H9 (cell line): ENCODE measurements around the gene MTCL1. TPM values are rescaled to one million over a fixed set of nuclear protein-coding genes. Genes with fewer than 3 reads are reported as not detected.

Experiments used
- DNase-seq: peaks from one replicate; pipeline ENCODE4 v3.0.0-alpha.2; 2017
- H2AFZ ChIP-seq: one replicate; pipeline ENCODE4 v1.6.1; 2013; ENCODE audit warnings: mild to moderate bottlenecking, low read length, control low read depth, moderate library complexity
- H2AK5ac ChIP-seq: 2 replicates; pipeline ENCODE4 v1.6.1; 2013; ENCODE audit warnings: low read length, control low read depth, mixed read lengths; ENCODE audit not compliant: insufficient read length
- H2BK120ac ChIP-seq: one replicate; pipeline ENCODE4 v1.6.1; 2013; ENCODE audit warnings: low read depth, mild to moderate bottlenecking, low read length, control low read depth, inconsistent platforms; ENCODE audit not compliant: poor library complexity, severe bottlenecking
- H2BK12ac ChIP-seq: 2 replicates; pipeline ENCODE4 v1.6.1; 2013; ENCODE audit warnings: low read length, control low read depth, mixed read lengths, low read depth; ENCODE audit not compliant: insufficient read length
- H2BK15ac ChIP-seq: 2 replicates; pipeline ENCODE4 v1.6.1; 2013; ENCODE audit warnings: low read depth, low read length, control low read depth
- H2BK20ac ChIP-seq: one replicate; pipeline ENCODE4 v1.6.1; 2013; ENCODE audit warnings: low read depth, mild to moderate bottlenecking, low read length, control low read depth, inconsistent platforms; ENCODE audit not compliant: poor library complexity, severe bottlenecking
- H2BK5ac ChIP-seq: 2 replicates; pipeline ENCODE4 v1.6.1; 2013; ENCODE audit warnings: low read length, control low read depth, mixed read lengths; ENCODE audit not compliant: insufficient read length
- H3K14ac ChIP-seq: 2 replicates; pipeline ENCODE4 v1.6.1; 2013; ENCODE audit warnings: low read length, control low read depth; ENCODE audit not compliant: insufficient read depth
- H3K18ac ChIP-seq: 2 replicates; pipeline ENCODE4 v1.6.1; 2013; ENCODE audit warnings: low read depth, mild to moderate bottlenecking, mixed read lengths, low read length, control low read depth; ENCODE audit not compliant: insufficient read length
- H3K23ac ChIP-seq: 2 replicates; pipeline ENCODE4 v1.6.1; 2013; ENCODE audit warnings: low read length, control low read depth, mixed read lengths, low read depth; ENCODE audit not compliant: insufficient read length
- H3K23me2 ChIP-seq: 2 replicates; pipeline ENCODE4 v1.6.1; 2013; ENCODE audit warnings: low read depth, mild to moderate bottlenecking, mixed read lengths, low read length, control low read depth; ENCODE audit not compliant: insufficient read length, poor library complexity, severe bottlenecking
- H3K27ac ChIP-seq: 2 replicates; pipeline ENCODE4 v1.5.1; 2013; ENCODE audit warnings: low read length, control low read depth, mixed read lengths, low read depth; ENCODE audit not compliant: insufficient read length
- H3K27me3 ChIP-seq: 2 replicates; pipeline ENCODE4 v1.6.1; 2013; ENCODE audit warnings: low read length, control low read depth, inconsistent platforms; ENCODE audit not compliant: insufficient read depth
- H3K4ac ChIP-seq: 2 replicates; pipeline ENCODE4 v1.6.1; 2013; ENCODE audit warnings: low read depth, mild to moderate bottlenecking, control low read depth, inconsistent platforms, low read length, moderate library complexity
- H3K4me1 ChIP-seq: 2 replicates; pipeline ENCODE4 v1.6.1; 2013; ENCODE audit warnings: low read length, control low read depth, inconsistent platforms; ENCODE audit not compliant: insufficient read depth
- H3K4me2 ChIP-seq: 2 replicates; pipeline ENCODE4 v1.6.1; 2013; ENCODE audit warnings: low read length, control low read depth, mixed read lengths; ENCODE audit not compliant: insufficient read length, insufficient read depth
- H3K56ac ChIP-seq: 2 replicates; pipeline ENCODE4 v1.6.1; 2013; ENCODE audit warnings: low read depth, mild to moderate bottlenecking, mixed read lengths, low read length, control low read depth; ENCODE audit not compliant: insufficient read length
- H3K79me1 ChIP-seq: 2 replicates; pipeline ENCODE4 v1.6.1; 2013; ENCODE audit warnings: low read depth, mild to moderate bottlenecking, moderate library complexity, low read length, control low read depth, inconsistent platforms; ENCODE audit not compliant: insufficient read depth, poor library complexity, severe bottlenecking
- H3K79me2 ChIP-seq: 2 replicates; pipeline ENCODE4 v1.6.1; 2013; ENCODE audit warnings: low read length, control low read depth, inconsistent platforms; ENCODE audit not compliant: insufficient read depth
- H3K9ac ChIP-seq: 2 replicates; pipeline ENCODE4 v1.6.1; 2013; ENCODE audit warnings: low read length, control low read depth, mixed read lengths; ENCODE audit not compliant: insufficient read length; ENCODE audit errors: extremely low read depth
- H3K9me3 ChIP-seq: one replicate; pipeline ENCODE4 v1.6.1; 2013; ENCODE audit warnings: low read depth, low read length, inconsistent platforms; ENCODE audit not compliant: control insufficient read depth
- H3T11ph ChIP-seq: one replicate; pipeline ENCODE4 v1.6.1; 2013; ENCODE audit warnings: mild to moderate bottlenecking, low read length, control low read depth, inconsistent platforms
- H4K20me1 ChIP-seq: one replicate; pipeline ENCODE4 v1.6.1; 2013; ENCODE audit not compliant: control insufficient read depth, insufficient read length, insufficient read depth
- H4K5ac ChIP-seq: 2 replicates; pipeline ENCODE4 v1.6.1; 2013; ENCODE audit warnings: low read depth, mild to moderate bottlenecking, mixed read lengths, low read length, control low read depth; ENCODE audit not compliant: insufficient read length
- H4K8ac ChIP-seq: replicated peaks from 2 replicates; pipeline ENCODE4 v1.6.1; 2013; ENCODE audit warnings: low read length, control low read depth, mixed read lengths, low read depth; ENCODE audit not compliant: insufficient read length
- H4K91ac ChIP-seq: 2 replicates; pipeline ENCODE4 v1.6.1; 2013; ENCODE audit warnings: low read depth, mild to moderate bottlenecking, moderate library complexity, mixed read lengths, low read length, control low read depth; ENCODE audit not compliant: insufficient read length
- H3K27ac Mint-ChIP-seq, 3 experiments: 2 replicates in 2 of 3; 3 replicates in 1 of 3; pipeline ENCODE4 v1.8.0; 2020 to 2021; ENCODE audit warnings: mixed read lengths in 3 of 3, mild to moderate bottlenecking in 1 of 3, moderate library complexity in 1 of 3
- H3K27me3 Mint-ChIP-seq: 2 replicates; pipeline ENCODE4 v1.8.0; 2021; ENCODE audit warnings: low read depth, mild to moderate bottlenecking, moderate library complexity, mixed read lengths
- H3K36me3 Mint-ChIP-seq, 3 experiments: 2 replicates in 2 of 3; 3 replicates in 1 of 3; pipeline ENCODE4 v1.8.0; 2020 to 2021; ENCODE audit warnings: low read depth in 3 of 3, mixed read lengths in 3 of 3; ENCODE audit not compliant: insufficient read depth in 1 of 3
- H3K4me1 Mint-ChIP-seq, 2 experiments: 2 replicates each; pipeline ENCODE4 v1.8.0; 2020; ENCODE audit warnings: mixed read lengths in 2 of 2
- H3K4me3 Mint-ChIP-seq, 2 experiments: 2 replicates in 1 of 2; 3 replicates in 1 of 2; pipeline ENCODE4 v1.8.0; 2020 to 2021; ENCODE audit warnings: mild to moderate bottlenecking in 2 of 2, mixed read lengths in 2 of 2, moderate library complexity in 1 of 2
- H3K9me3 Mint-ChIP-seq, 2 experiments: 2 replicates in 1 of 2; 3 replicates in 1 of 2; pipeline ENCODE4 v1.8.0; 2020; ENCODE audit warnings: mild to moderate bottlenecking in 2 of 2, mixed read lengths in 2 of 2, moderate library complexity in 1 of 2
- CTCF ChIP-seq: fragments of 200-600 bp; sonication (generic); conservative IDR thresholded peaks from 3 replicates; pipeline ENCODE4 v1.8.0; 2021; ENCODE audit warnings: antibody characterized with exemption, mild to moderate bottlenecking
- WGBS: extraction: QIAGEN DNeasy Blood & Tissue Kit; methylation state at CpG from one replicate; pipeline ENCODE4 v1.1.7; 2013; ENCODE audit warnings: missing lambda C conversion rate, low lambda C conversion rate, mixed read lengths; ENCODE audit not compliant: insufficient read length; ENCODE audit errors: extremely low coverage; 5-methylcytosine and 5-hydroxymethylcytosine counted together
- total RNA-seq: library from RNA; stranded (reverse); gene quantifications from 2 replicates; pipeline ENCODE4 v1.2.1, GENCODE V29; 2021

Gene MTCL1
- total RNA-seq, 1 experiment from 2014 or later, result 50.7 TPM

- Histone ChIP-seq H3K9ac (no peak overlapping the region), H3K9me3 (no peaks in the 10 kb centered on the region), H2AK5ac (no peak overlapping the region), H4K91ac (no peak overlapping the region), H3K23me2 (no peaks in the 10 kb centered on the region), H3K4me2 (no peak overlapping the region), H3K27me3 (no peaks in the 10 kb centered on the region), H2BK20ac (no peak overlapping the region), H3T11ph (no peak overlapping the region), H2BK120ac (no peak overlapping the region), H2AFZ (no peak overlapping the region), H2BK5ac (no peak overlapping the region), H3K79me1 (no peaks in the 10 kb centered on the region), H3K18ac (no peak overlapping the region), H3K4ac (no peak overlapping the region), H4K8ac (no peak overlapping the region), H3K23ac (no peak overlapping the region), H3K27ac (peak overlapping the region; percentile 45), H3K79me2 (no peaks in the 10 kb centered on the region), H3K56ac (no peak overlapping the region), H3K4me1 (peaks cover 15% of the 10 kb centered on the region), H3K14ac (no peak overlapping the region), H4K20me1 (no peaks in the 10 kb centered on the region), H4K5ac (no peak overlapping the region), H2BK15ac (no peak overlapping the region), H2BK12ac (no peak overlapping the region)
- no CpG with 5 or more reads among the region's 9 CpGs for WGBS
- Mint-ChIP-seq H3K27ac (peak overlapping the region; percentile 91 to 98 (median 95)), H3K9me3 (no peaks in the 10 kb centered on the region), H3K27me3 (no peaks in the 10 kb centered on the region), H3K4me3 (no peak overlapping the region; a peak in 1 of 5 replicates), H3K4me1 (peaks cover 51 to 56% of the 10 kb centered on the region in 2 experiments), H3K36me3 (peaks cover 0 to 44% (median 36%) of the 10 kb centered on the region in 3 experiments; a peak in 6 of 7 replicates)
- peak; percentile 56 for DNase-seq
- no peak for TF ChIP-seq CTCF
Observed at GRCh38 chr18:8800445-8800844, 95.1 kb downstream of the MTCL1 start.
